Spleen (tissue), 11 donors: ENCODE measurements around the gene C11orf16. TPM values are rescaled to one million over a fixed set of nuclear protein-coding genes. Genes with fewer than 3 reads are reported as not detected.

Experiments used
- DNase-seq: peaks from one replicate; pipeline ENCODE4 v3.0.0-alpha.2; 2020
- H3K27ac ChIP-seq, 8 donors: fragments of 200-600 bp; sonication (generic) in 7 of 8; 1 replicate in 4 of 8; 2 replicates in 4 of 8; pipeline versions ENCODE4 v1.5.0 to v1.8.0; 2016 to 2021; ENCODE audit warnings: inconsistent platforms in 4 of 8, mild to moderate bottlenecking in 4 of 8, moderate library complexity in 1 of 8
- H3K27me3 ChIP-seq, 7 donors: fragments of 200-600 bp; sonication (generic) in 6 of 7; replicated peaks in 1 of 7; 1 replicate in 4 of 7; 2 replicates in 3 of 7; pipeline versions ENCODE4 v1.5.0 to v1.8.0; 2016 to 2021; ENCODE audit warnings: inconsistent platforms in 3 of 7, mild to moderate bottlenecking in 1 of 7
- H3K36me3 ChIP-seq, 6 donors: fragments of 200-600 bp; sonication (generic) in 5 of 6; 1 replicate in 4 of 6; 2 replicates in 2 of 6; pipeline versions ENCODE4 v1.5.0 to v1.8.0; 2016 to 2021; ENCODE audit warnings: inconsistent platforms in 2 of 6
- H3K4me1 ChIP-seq, 6 donors: fragments of 200-600 bp; sonication (generic) in 5 of 6; 1 replicate in 3 of 6; 2 replicates in 3 of 6; pipeline versions ENCODE4 v1.5.0 to v1.8.0; 2016 to 2021; ENCODE audit warnings: inconsistent platforms in 3 of 6
- H3K4me3 ChIP-seq, 8 donors: fragments of 200-600 bp; sonication (generic) in 7 of 8; 1 replicate in 4 of 8; 2 replicates in 4 of 8; pipeline versions ENCODE4 v1.5.0 to v1.8.0; 2016 to 2021; ENCODE audit warnings: inconsistent platforms in 4 of 8, mild to moderate bottlenecking in 4 of 8, moderate library complexity in 2 of 8
- H3K9me3 ChIP-seq, 8 donors: fragments of 200-600 bp; sonication (generic) in 7 of 8; 1 replicate in 4 of 8; 2 replicates in 4 of 8; pipeline versions ENCODE4 v1.5.0 to v1.8.0; 2016 to 2021; ENCODE audit warnings: inconsistent platforms in 4 of 8
- CTCF ChIP-seq, 11 experiments: fragments of 200-600 bp in 7 of 11; fragments of 450-650 bp in 4 of 11; sonication (generic) in 4 of 11; IDR thresholded peaks in 8 of 11; conservative IDR thresholded peaks in 3 of 11; 1 replicate in 7 of 11; 2 replicates in 4 of 11; pipeline versions ENCODE4 v1.4.0 to v1.8.0; 2016 to 2021; ENCODE audit warnings: antibody characterized with exemption in 11 of 11, inconsistent platforms in 4 of 11, mild to moderate bottlenecking in 1 of 11
- POLR2A ChIP-seq, 3 donors: fragments of 450-650 bp; IDR thresholded peaks; one replicate each; pipeline ENCODE4 v1.5.1; 2017; ENCODE audit warnings: antibody characterized with exemption in 3 of 3, mild to moderate bottlenecking in 1 of 3
- POLR2AphosphoS5 ChIP-seq, 3 donors: sonication (generic); formaldehyde crosslinking; IDR thresholded peaks; one replicate each; pipeline ENCODE4 v1.5.1; 2017; ENCODE audit warnings: antibody characterized with exemption in 3 of 3
- WGBS, 5 donors: extraction: QIAGEN DNeasy Blood & Tissue Kit in 3 of 5; methylation state at CpG; one replicate each; pipeline versions ENCODE4 v1.1.5 to v1.1.7; 2013 to 2018; 5-methylcytosine and 5-hydroxymethylcytosine counted together
- intact Hi-C: fragments of 100-400 bp; cut with DNase I; formaldehyde crosslinking; loops from one replicate; pipeline ENCODE4 v1.15.0; 2023; ENCODE audit warnings: low total_unique reads
- polyA plus RNA-seq, 3 donors: library from polyadenylated mRNA; stranded (reverse); fragments of 200-250 nt; gene quantifications; one replicate each; pipeline ENCODE4 v1.2.1, GENCODE V29; 2013
- total RNA-seq, 7 donors: library from RNA; depleted of rRNA in 3 of 7; stranded (reverse); fragments of >200 nt in 3 of 7; fragmentation: NEBNext Ultra II Directional in 4 of 7; extraction: Animal tissue kit (Norgen Biotek cat#: 25700) in 4 of 7; gene quantifications; one replicate each; pipeline versions ENCODE4 v1.1.0 to v1.2.1, GENCODE V29; 2016 to 2021
- donor health status: healthy with polysubstance abuse.
- donor health status: DM: no; HTN: no; CAD: no; lungs with moderate emphysema.
- donor health status: DM: no; HTN: no; CAD: no.
- donor health status: Bipolar disorder and iron deficiency.
- donor health status: healthy.
- donor health status: DM: no; HTN: no; CAD: no.
- donor health status: DM: yes; HTN: yes; CAD: no.

The C11orf16 gene
- total and polyA plus RNA-seq, 10 donors = not detected

- no peaks in the 10 kb centered on the region for H3K9me3 ChIP-seq
- peak overlapping the region in 7 of 8 donors; percentile 13 to 72 (median 54) for H3K27ac ChIP-seq
- no peak for TF ChIP-seq POLR2AphosphoS5 (IDR thresholded peaks at IDR 0.05)
- TF ChIP-seq POLR2A (IDR thresholded peaks at IDR 0.05) = no peak
- TF ChIP-seq CTCF (IDR thresholded peaks at IDR 0.05 in 8 of 11, conservative IDR thresholded peaks at IDR 0.05 in 3 of 11) = peak in 10 of 11 experiments; percentile 14 to 64 (median 52)
- no peaks in the 10 kb centered on the region for H3K27me3 ChIP-seq
- 24 to 73% (median 57%) methylated on average over 2 of the region's 2 CpGs for WGBS, 5 donors
- H3K36me3 ChIP-seq = peaks cover 0 to 57% (median 19%) of the 10 kb centered on the region in 6 donors
- H3K4me1 ChIP-seq = peaks cover 18 to 63% (median 42%) of the 10 kb centered on the region in 6 donors
- H3K4me3 ChIP-seq = no peak overlapping the region
- DNase-seq = no peak
- intact Hi-C loops = loop anchor here (5.0 to 10.0 kb wide), 2 partner anchors 47 to 275 kb away; partner anchors contain the start of genes AKIP1, RPL27A and TRIM66
These were observed 26.9 kb upstream of the C11orf16 start for GRCh38 chr11:8959546-8960166.

GRCh38 chr11:8956860-8957259, 24.1 kb upstream of the C11orf16 start:
- TF ChIP-seq CTCF (IDR thresholded peaks at IDR 0.05 in 8 of 11, conservative IDR thresholded peaks at IDR 0.05 in 3 of 11) = no peak
- no peak for TF ChIP-seq POLR2A (IDR thresholded peaks at IDR 0.05)
- TF ChIP-seq POLR2AphosphoS5 (IDR thresholded peaks at IDR 0.05) = no peak
- H3K4me3 ChIP-seq = no peak overlapping the region
- H3K4me1 ChIP-seq = peaks cover 1 to 44% (median 24%) of the 10 kb centered on the region in 6 donors
- 63 to 70% (median 65%) methylated on average over 4 of the region's 4 CpGs for WGBS, 5 donors
- H3K27me3 ChIP-seq = no peaks in the 10 kb centered on the region
- DNase-seq = no peak
- intact Hi-C loops = no loop called here
- peaks cover 2 to 85% (median 46%) of the 10 kb centered on the region in 6 donors for H3K36me3 ChIP-seq
- H3K9me3 ChIP-seq = no peaks in the 10 kb centered on the region
- H3K27ac ChIP-seq = no peak overlapping the region

GRCh38 chr11:8948886-8949285, 16.1 kb upstream of the C11orf16 start:
- peaks cover 0 to 7% (median 0%) of the 10 kb centered on the region in 6 donors for H3K4me1 ChIP-seq
- H3K4me3 ChIP-seq = no peak overlapping the region
- no peak for DNase-seq
- intact Hi-C loops = no loop called here
- 27 to 49% (median 33%) methylated on average over 3 of the region's 3 CpGs for WGBS, 5 donors
- no peaks in the 10 kb centered on the region for H3K27me3 ChIP-seq
- H3K27ac ChIP-seq = peak overlapping the region in 4 of 8 donors; percentile 6 to 39 (median 24)
- H3K36me3 ChIP-seq = peaks cover 2 to 79% (median 57%) of the 10 kb centered on the region in 6 donors
- no peak for TF ChIP-seq POLR2AphosphoS5 (IDR thresholded peaks at IDR 0.05)
- TF ChIP-seq POLR2A (IDR thresholded peaks at IDR 0.05) = no peak
- TF ChIP-seq CTCF (IDR thresholded peaks at IDR 0.05 in 8 of 11, conservative IDR thresholded peaks at IDR 0.05 in 3 of 11) = no peak
- no peaks in the 10 kb centered on the region for H3K9me3 ChIP-seq

- Histone ChIP-seq H3K4me3 (no peak overlapping the region), H3K4me1 (peaks cover 0 to 7% (median 0%) of the 10 kb centered on the region in 6 donors), H3K9me3 (no peaks in the 10 kb centered on the region), H3K27ac (peak overlapping the region in 1 of 8 donors; percentile 15), H3K36me3 (peaks cover 0 to 64% (median 43%) of the 10 kb centered on the region in 6 donors), H3K27me3 (no peaks in the 10 kb centered on the region)
- DNase-seq = no peak
- 80 to 84% (median 81%) methylated on average over 4 of the region's 4 CpGs for WGBS, 5 donors
- TF ChIP-seq POLR2A (IDR thresholded peaks at IDR 0.05) = no peak
- intact Hi-C loops = no loop called here
These were observed 14.6 kb upstream of the C11orf16 start for GRCh38 chr11:8947230-8947943.
